DMS114 treated with DMSO at 0.1 percent for 48 hours (cell line): ENCODE data around the gene SDK2.

ENCODE experiments used
- DNase-seq: peaks from one replicate; lab custom pipeline; 2025; ENCODE audit not compliant: unreplicated experiment; lab: John Stamatoyannopoulos, UW

SDK2 gene

GRCh38 chr17:73536700-73537605 is 107.3 kb downstream of the SDK2 start:
- no peak for DNase-seq

- no peak for DNase-seq
Measured at GRCh38 chr17:73535746-73536145, 108.5 kb downstream of the SDK2 start.

- DNase-seq, result no peak
Measured at GRCh38 chr17:73534209-73534909, 109.9 kb downstream of the SDK2 start.

- no peak for DNase-seq
Measured at GRCh38 chr17:73533781-73534180, 110.5 kb downstream of the SDK2 start.

- no peak for DNase-seq
Measured at GRCh38 chr17:73533127-73533526, 111.1 kb downstream of the SDK2 start.

GRCh38 chr17:73532421-73532901 is 111.8 kb downstream of the SDK2 start:
- DNase-seq, result no peak

GRCh38 chr17:73531158-73531557 is 113.1 kb downstream of the SDK2 start:
- no peak for DNase-seq

GRCh38 chr17:73528679-73529078 is 115.6 kb downstream of the SDK2 start:
- DNase-seq, result no peak

GRCh38 chr17:73526952-73527351 is 117.3 kb downstream of the SDK2 start:
- no peak for DNase-seq

GRCh38 chr17:73524941-73525679 is 119.1 kb downstream of the SDK2 start:
- no peak for DNase-seq

GRCh38 chr17:73522696-73523095 is 121.5 kb downstream of the SDK2 start:
- no peak for DNase-seq

- no peak for DNase-seq
Measured at GRCh38 chr17:73522107-73522506, 122.1 kb downstream of the SDK2 start.

GRCh38 chr17:73521376-73521775 is 122.9 kb downstream of the SDK2 start:
- DNase-seq, result no peak

- DNase-seq, result no peak
Measured at GRCh38 chr17:73520369-73520761, 123.9 kb downstream of the SDK2 start.

GRCh38 chr17:73519714-73520368 is 124.4 kb downstream of the SDK2 start:
- no peak for DNase-seq

GRCh38 chr17:73519011-73519410 is 125.2 kb downstream of the SDK2 start:
- no peak for DNase-seq

GRCh38 chr17:73516431-73516830 is 127.8 kb downstream of the SDK2 start:
- no peak for DNase-seq

GRCh38 chr17:73514146-73514863 is 129.9 kb downstream of the SDK2 start:
- DNase-seq, result no peak

GRCh38 chr17:73513426-73513825 is 130.8 kb downstream of the SDK2 start:
- no peak for DNase-seq

- DNase-seq, result no peak
Measured at GRCh38 chr17:73511719-73512115, 132.5 kb downstream of the SDK2 start.
